HEK293 (cell line): ENCODE data around the gene C1QB.

Experiments used
- CTCF ChIA-PET: fragments of 350-600 bp; formaldehyde crosslinking; extraction: SDS; loops from one replicate; lab custom pipeline; 2021; ENCODE audit warnings: antibody characterized with exemption; lab: Yijun Ruan, JAX
- POLR2A ChIA-PET: fragments of 300-600 bp; formaldehyde crosslinking; extraction: SDS; loops from one replicate; lab custom pipeline; 2020; ENCODE audit warnings: antibody characterized with exemption, inconsistent platforms; lab: Yijun Ruan, JAX
- H3K27ac ChIP-seq: fragments of 200-500 bp; sonication (Bioruptor generic); 2 replicates; pipeline ENCODE4 v1.5.1; 2014; ENCODE audit warnings: low read depth, low read length, control low read depth, inconsistent platforms; ENCODE audit errors: extremely low read depth
- H3K36me3 ChIP-seq, 2 experiments: fragments of 200-500 bp in 1 of 2; sonication (Bioruptor generic) in 1 of 2; 1 replicate in 1 of 2; 2 replicates in 1 of 2; pipeline ENCODE4 v1.5.1; 2014 to 2017; ENCODE audit warnings: inconsistent platforms in 2 of 2, low read length in 2 of 2; ENCODE audit not compliant: control insufficient read depth in 2 of 2, insufficient read depth in 1 of 2
- H3K4me1 ChIP-seq: fragments of 200-500 bp; sonication (Bioruptor generic); 2 replicates; pipeline ENCODE4 v1.5.1; 2014; ENCODE audit warnings: mild to moderate bottlenecking, low read length, inconsistent platforms; ENCODE audit not compliant: control insufficient read depth, insufficient read depth
- H3K4me3 ChIP-seq: 2 replicates; pipeline ENCODE4 v1.5.1; 2011; ENCODE audit warnings: low read depth, mild to moderate bottlenecking, control low read depth, low read length, moderate library complexity
- H3K9me3 ChIP-seq: fragments of 200-500 bp; sonication (Bioruptor generic); 2 replicates; pipeline ENCODE4 v1.5.1; 2014; ENCODE audit warnings: low read depth, low read length, inconsistent platforms; ENCODE audit not compliant: control insufficient read depth, insufficient read depth
- ELK4 ChIP-seq: IDR thresholded peaks from 2 replicates; pipeline ENCODE4 v1.6.1; 2011; ENCODE audit warnings: mild to moderate bottlenecking, low read depth, low read length, borderline replicate concordance
- GLIS2 ChIP-seq: fragments of 450-650 bp; formaldehyde crosslinking; IDR thresholded peaks from 2 replicates; pipeline ENCODE4 v1.5.1; 2016; ENCODE audit warnings: missing biosample characterization, missing genetic modification characterization
- HOXD13 ChIP-seq: sonication (generic); formaldehyde crosslinking; IDR thresholded peaks from 2 replicates; pipeline ENCODE4 v1.8.0; 2022; ENCODE audit warnings: missing genetic modification reagents, borderline replicate concordance
- IKZF3 ChIP-seq: fragments of 450-650 bp; IDR thresholded peaks from 2 replicates; pipeline ENCODE4 v1.5.0; 2018; ENCODE audit warnings: missing biosample characterization, mild to moderate bottlenecking, missing genetic modification characterization, moderate library complexity
- KLF1 ChIP-seq: fragments of 450-650 bp; formaldehyde crosslinking; IDR thresholded peaks from 2 replicates; pipeline ENCODE4 v1.5.1; 2016; ENCODE audit warnings: missing biosample characterization, missing genetic modification characterization
- MEIS1 ChIP-seq: sonication (generic); formaldehyde crosslinking; IDR thresholded peaks from 2 replicates; pipeline ENCODE4 v1.8.1; 2022; ENCODE audit warnings: missing genetic modification reagents, mild to moderate bottlenecking, borderline replicate concordance
- SETDB1 ChIP-seq: IDR thresholded peaks from one replicate; pipeline ENCODE4 v1.6.1; 2017; ENCODE audit warnings: mild to moderate bottlenecking, low read length, moderate library complexity, mixed read lengths; ENCODE audit not compliant: insufficient read length
- TCF7L2 ChIP-seq: IDR thresholded peaks from 2 replicates; pipeline ENCODE4 v1.6.1; 2011; ENCODE audit warnings: low read depth, mild to moderate bottlenecking, inconsistent platforms, low read length, moderate library complexity, borderline replicate concordance
- YY1 ChIP-seq: fragments of 450-650 bp; formaldehyde crosslinking; IDR thresholded peaks from 2 replicates; pipeline ENCODE4 v1.5.1; 2018; ENCODE audit warnings: missing biosample characterization, missing genetic modification characterization
- ZBTB1 ChIP-seq: fragments of 450-650 bp; formaldehyde crosslinking; IDR thresholded peaks from 2 replicates; pipeline ENCODE4 v1.5.1; 2016; ENCODE audit warnings: missing biosample characterization, missing genetic modification characterization
- ZFP37 ChIP-seq: fragments of 450-650 bp; formaldehyde crosslinking; IDR thresholded peaks from 2 replicates; pipeline ENCODE4 v1.5.1; 2016; ENCODE audit warnings: missing biosample characterization, missing genetic modification characterization
- ZFP69B ChIP-seq: fragments of 450-650 bp; formaldehyde crosslinking; IDR thresholded peaks from 2 replicates; pipeline ENCODE4 v1.5.1; 2016; ENCODE audit warnings: missing biosample characterization, missing genetic modification characterization
- ZNF10 ChIP-seq: fragments of 450-650 bp; formaldehyde crosslinking; IDR thresholded peaks from 2 replicates; pipeline ENCODE4 v1.5.1; 2017; ENCODE audit warnings: missing biosample characterization, missing genetic modification characterization
- ZNF112 ChIP-seq: fragments of 450-650 bp; formaldehyde crosslinking; IDR thresholded peaks from 2 replicates; pipeline ENCODE4 v1.5.0; 2017; ENCODE audit warnings: missing biosample characterization, missing genetic modification characterization
- ZNF155 ChIP-seq: fragments of 450-650 bp; formaldehyde crosslinking; IDR thresholded peaks from 2 replicates; pipeline ENCODE4 v1.5.1; 2016; ENCODE audit warnings: missing biosample characterization, missing genetic modification characterization
- ZNF214 ChIP-seq: fragments of 450-650 bp; formaldehyde crosslinking; IDR thresholded peaks from 2 replicates; pipeline ENCODE4 v1.5.1; 2017; ENCODE audit warnings: missing biosample characterization, mild to moderate bottlenecking, missing genetic modification characterization, borderline replicate concordance
- ZNF221 ChIP-seq: fragments of 450-650 bp; formaldehyde crosslinking; IDR thresholded peaks from 2 replicates; pipeline ENCODE4 v1.5.1; 2017; ENCODE audit warnings: missing biosample characterization, missing genetic modification characterization, borderline replicate concordance
- ZNF416 ChIP-seq: fragments of 450-650 bp; formaldehyde crosslinking; IDR thresholded peaks from 2 replicates; pipeline ENCODE4 v1.5.1; 2016; ENCODE audit warnings: missing biosample characterization, missing genetic modification characterization
- ZNF433 ChIP-seq: fragments of 450-650 bp; formaldehyde crosslinking; IDR thresholded peaks from 2 replicates; pipeline ENCODE4 v1.5.1; 2016; ENCODE audit warnings: missing biosample characterization, missing genetic modification characterization, low read depth
- ZNF48 ChIP-seq: fragments of 450-650 bp; formaldehyde crosslinking; IDR thresholded peaks from 2 replicates; pipeline ENCODE4 v1.5.1; 2016; ENCODE audit warnings: missing biosample characterization, missing genetic modification characterization
- ZNF501 ChIP-seq: fragments of 450-650 bp; formaldehyde crosslinking; IDR thresholded peaks from 2 replicates; pipeline ENCODE4 v1.5.1; 2016; ENCODE audit warnings: missing biosample characterization, missing genetic modification characterization
- ZNF514 ChIP-seq: fragments of 450-650 bp; formaldehyde crosslinking; IDR thresholded peaks from 2 replicates; pipeline ENCODE4 v1.5.1; 2016; ENCODE audit warnings: missing biosample characterization, missing genetic modification characterization
- ZNF530 ChIP-seq: fragments of 450-650 bp; formaldehyde crosslinking; IDR thresholded peaks from 2 replicates; pipeline ENCODE4 v1.5.1; 2016; ENCODE audit warnings: low read depth, missing biosample characterization, missing genetic modification characterization
- ZNF549 ChIP-seq: fragments of 450-650 bp; IDR thresholded peaks from 2 replicates; pipeline ENCODE4 v1.5.1; 2018; ENCODE audit warnings: missing biosample characterization, missing genetic modification characterization, mild to moderate bottlenecking, inconsistent platforms, moderate library complexity
- ZNF555 ChIP-seq: fragments of 450-650 bp; formaldehyde crosslinking; conservative IDR thresholded peaks from 2 replicates; pipeline ENCODE4 v1.5.1; 2017; ENCODE audit warnings: missing biosample characterization, mild to moderate bottlenecking, missing genetic modification characterization, inconsistent platforms
- ZNF600 ChIP-seq: fragments of 450-650 bp; formaldehyde crosslinking; IDR thresholded peaks from 2 replicates; pipeline ENCODE4 v1.5.1; 2016; ENCODE audit warnings: missing biosample characterization, missing genetic modification characterization
- ZNF768 ChIP-seq: fragments of 450-650 bp; formaldehyde crosslinking; IDR thresholded peaks from 2 replicates; pipeline ENCODE4 v1.5.1; 2018; ENCODE audit warnings: missing biosample characterization, mild to moderate bottlenecking, missing genetic modification characterization
- ZNF837 ChIP-seq: fragments of 450-650 bp; formaldehyde crosslinking; IDR thresholded peaks from 2 replicates; pipeline ENCODE4 v1.5.1; 2016; ENCODE audit warnings: missing biosample characterization, missing genetic modification characterization
- ZNF843 ChIP-seq: fragments of 450-650 bp; formaldehyde crosslinking; IDR thresholded peaks from 2 replicates; pipeline ENCODE4 v1.5.1; 2016; ENCODE audit warnings: missing biosample characterization, missing genetic modification characterization

C1QB gene

GRCh38 chr1:22688466-22688865 lies 35.4 kb downstream of the C1QB start:
- POLR2A ChIA-PET = no interaction called here
- TF ChIP-seq ZNF549 (tag by site-specific recombination) = no peak
- no peak for TF ChIP-seq TCF7L2
- no peak for TF ChIP-seq ZNF416
- no peak for TF ChIP-seq ZNF433 (tag by site-specific recombination)
- TF ChIP-seq ZNF214 = no peak
- TF ChIP-seq MEIS1 (CRISPR knock-in tag) = no peak
- TF ChIP-seq ZNF530 = no peak
- Histone ChIP-seq H3K4me1 (no peaks in the 10 kb centered on the region), H3K27ac (no peak overlapping the region), H3K4me3 (no peak overlapping the region), H3K9me3 (no peaks in the 10 kb centered on the region), H3K36me3 (no peaks in the 10 kb centered on the region)
- CTCF ChIA-PET = interaction anchor here (0.9 to 1.9 kb wide), 3 partner anchors 14 to 16 kb away, joined by 4 to 7 read pairs (median 7); no protein-coding TSS in a partner anchor

GRCh38 chr1:22689505-22689904 lies 36.5 kb downstream of the C1QB start:
- no peaks in the 10 kb centered on the region for H3K4me1 ChIP-seq
- TF ChIP-seq ZNF155 (tag by site-specific recombination) (no peak), KLF1 (tag by site-specific recombination) (no peak)
- no peak overlapping the region for H3K27ac ChIP-seq
- no peaks in the 10 kb centered on the region for H3K36me3 ChIP-seq
- no peak overlapping the region for H3K4me3 ChIP-seq
- ChIA-PET POLR2A (no interaction called here), CTCF (interaction anchor here (1.8 kb wide), 1 partner anchor 15 kb away, joined by 7 read pairs; no protein-coding TSS in a partner anchor)
- H3K9me3 ChIP-seq = no peaks in the 10 kb centered on the region

GRCh38 chr1:22691031-22691753 lies 38.2 kb downstream of the C1QB start:
- TF ChIP-seq ZNF514 (no peak), ZNF10 (no peak), IKZF3 (tag by site-specific recombination) (no peak), ZNF501 (no peak), ZNF48 (tag by site-specific recombination) (no peak), ZNF549 (tag by site-specific recombination) (no peak)
- Histone ChIP-seq H3K4me1 (no peaks in the 10 kb centered on the region), H3K36me3 (no peaks in the 10 kb centered on the region), H3K9me3 (no peaks in the 10 kb centered on the region), H3K4me3 (no peak overlapping the region), H3K27ac (no peak overlapping the region)
- POLR2A ChIA-PET = no interaction called here
- CTCF ChIA-PET = interaction anchor here (0.5 to 1.4 kb wide), 6 partner anchors 13 to 1252 kb away, joined by 3 to 10 read pairs (median 3); no protein-coding TSS in a partner anchor

- H3K4me3 ChIP-seq = no peak overlapping the region
- POLR2A ChIA-PET = no interaction called here
- no peaks in the 10 kb centered on the region for H3K4me1 ChIP-seq
- H3K27ac ChIP-seq = no peak overlapping the region
- CTCF ChIA-PET = interaction anchor here (0.6 to 1.1 kb wide), 3 partner anchors 11 to 149 kb away, joined by 3 to 5 read pairs (median 4); no protein-coding TSS in a partner anchor
- no peaks in the 10 kb centered on the region for H3K9me3 ChIP-seq
- H3K36me3 ChIP-seq = no peaks in the 10 kb centered on the region
- TF ChIP-seq ZFP69B (tag by site-specific recombination) (no peak), ZNF837 (no peak), ZNF112 (no peak), ZNF600 (tag by site-specific recombination) (no peak), GLIS2 (tag by site-specific recombination) (no peak), ELK4 (no peak), YY1 (no peak), ZNF221 (tag by site-specific recombination) (no peak), HOXD13 (CRISPR knock-in tag) (no peak), ZNF555 (tag by site-specific recombination) (no peak), ZNF843 (no peak), ZBTB1 (tag by site-specific recombination) (no peak), SETDB1 (no peak), ZNF768 (no peak), ZFP37 (tag by site-specific recombination) (no peak)
Measured at GRCh38 chr1:22694172-22694571, 41.1 kb downstream of the C1QB start.
